Duodenal mucosa (tissue), 2 donors: ENCODE results near the gene NAALADL2.

Source experiments
- H3K27ac ChIP-seq: one replicate; pipeline ENCODE4 v1.7.0; 2013; ENCODE audit warnings: low read depth, low read length
- H3K27me3 ChIP-seq, 2 donors: one replicate each; pipeline ENCODE4 v1.7.0; 2013; ENCODE audit warnings: low read length in 2 of 2, control low read depth in 1 of 2; ENCODE audit not compliant: insufficient read depth in 2 of 2, control insufficient read depth in 1 of 2
- H3K36me3 ChIP-seq, 2 donors: one replicate each; pipeline ENCODE4 v1.7.0; 2013; ENCODE audit warnings: low read length in 2 of 2, control low read depth in 1 of 2; ENCODE audit not compliant: insufficient read depth in 2 of 2, control insufficient read depth in 1 of 2
- H3K4me1 ChIP-seq, 2 donors: one replicate each; pipeline ENCODE4 v1.7.0; 2013; ENCODE audit warnings: low read length in 2 of 2, control low read depth in 1 of 2; ENCODE audit not compliant: insufficient read depth in 2 of 2, control insufficient read depth in 1 of 2
- H3K4me3 ChIP-seq, 2 donors: one replicate each; pipeline ENCODE4 v1.7.0; 2013; ENCODE audit warnings: low read length in 2 of 2, low read depth in 1 of 2
- H3K9ac ChIP-seq, 2 donors: one replicate each; pipeline ENCODE4 v1.7.0; 2013; ENCODE audit warnings: low read length in 2 of 2, low read depth in 1 of 2
- H3K9me3 ChIP-seq, 2 donors: one replicate each; pipeline ENCODE4 v1.7.0; 2013; ENCODE audit warnings: low read length in 2 of 2, control low read depth in 1 of 2; ENCODE audit not compliant: control insufficient read depth in 1 of 2

The NAALADL2 gene

DNA sequence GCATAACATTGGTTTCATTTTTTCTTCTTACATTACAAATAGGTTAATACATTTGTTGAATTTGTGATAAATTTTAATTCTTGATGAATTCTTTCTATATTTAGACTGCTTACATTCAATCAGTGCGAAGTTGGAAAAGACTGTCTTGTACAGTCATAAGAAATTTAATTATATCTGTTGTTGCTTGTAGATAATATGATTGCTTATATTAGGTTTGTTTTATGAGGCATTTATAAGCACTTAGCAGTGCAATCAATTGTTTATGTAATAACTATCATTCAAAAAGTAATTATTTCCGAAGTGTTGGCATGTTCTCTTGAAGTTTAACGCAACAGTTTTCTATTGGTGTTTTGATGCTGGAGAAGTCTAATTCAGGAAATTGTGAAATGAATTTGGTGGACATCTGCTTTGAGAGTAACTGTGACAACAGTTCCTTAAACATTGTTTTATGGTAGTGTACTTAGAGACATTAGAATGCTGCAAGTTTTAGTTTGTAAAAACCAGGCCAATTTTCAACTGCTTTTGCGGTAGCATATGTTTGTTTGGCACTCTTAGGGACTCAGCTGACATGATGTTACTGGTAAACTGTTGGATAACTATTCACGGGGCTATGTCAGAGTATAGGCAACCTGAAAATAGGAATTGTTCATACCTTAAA, 99.7 kb downstream of the NAALADL2 start:
- H3K9me3 ChIP-seq = no peaks in the 10 kb centered on the region
- H3K4me3 ChIP-seq = no peak overlapping the region
- H3K4me1 ChIP-seq = no peaks in the 10 kb centered on the region
- no peaks in the 10 kb centered on the region for H3K27me3 ChIP-seq
- no peak overlapping the region for H3K9ac ChIP-seq
- H3K36me3 ChIP-seq = no peaks in the 10 kb centered on the region
- no peak overlapping the region for H3K27ac ChIP-seq

DNA sequence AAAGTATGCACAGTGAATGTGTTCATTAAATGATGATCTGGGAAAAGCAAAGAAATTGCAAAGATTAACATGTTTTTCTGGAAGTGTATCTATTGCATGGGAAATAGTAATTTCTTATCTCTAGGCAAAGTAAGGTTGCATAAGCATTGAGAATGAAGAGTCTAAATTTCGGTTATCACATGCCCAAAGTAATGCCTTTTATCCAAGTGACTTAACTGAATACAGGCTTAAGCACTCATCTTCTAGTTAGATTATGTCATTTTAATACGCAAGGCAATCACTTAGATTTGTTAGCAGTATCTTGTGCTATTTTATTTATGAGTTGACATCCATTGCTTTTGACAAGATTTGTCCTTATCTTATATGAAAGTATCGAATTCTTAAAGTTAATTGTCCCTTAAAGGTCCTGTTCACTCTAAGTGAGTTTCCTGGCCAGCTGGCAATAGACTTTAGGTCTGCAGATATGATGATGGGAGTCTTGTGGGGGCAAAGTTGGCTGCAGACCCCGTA, 100.5 kb downstream of the NAALADL2 start:
- H3K36me3 ChIP-seq = no peaks in the 10 kb centered on the region
- no peak overlapping the region for H3K4me3 ChIP-seq
- no peak overlapping the region for H3K27ac ChIP-seq
- H3K4me1 ChIP-seq = no peaks in the 10 kb centered on the region
- no peaks in the 10 kb centered on the region for H3K9me3 ChIP-seq
- H3K9ac ChIP-seq = no peak overlapping the region
- no peaks in the 10 kb centered on the region for H3K27me3 ChIP-seq

DNA sequence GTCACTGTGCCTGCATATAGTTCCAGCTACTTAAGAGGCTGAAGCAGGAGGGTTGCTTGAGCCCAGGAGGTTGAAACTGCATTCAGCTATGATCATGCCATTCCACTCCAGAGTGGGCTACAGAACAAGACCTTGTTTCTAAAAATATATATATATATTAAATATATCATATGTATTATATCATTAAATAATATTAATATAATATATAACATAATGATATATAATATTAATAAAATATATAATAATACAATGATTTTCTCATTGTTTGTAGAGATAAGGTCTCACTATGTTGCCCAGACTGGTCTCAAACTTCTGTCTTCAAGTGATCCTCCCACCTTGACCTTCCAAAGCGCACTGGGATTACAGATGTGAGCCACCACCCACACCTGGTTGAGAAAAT, 101.8 kb downstream of the NAALADL2 start:
- no peak overlapping the region for H3K9ac ChIP-seq
- H3K9me3 ChIP-seq = no peaks in the 10 kb centered on the region
- H3K4me3 ChIP-seq = no peak overlapping the region
- H3K36me3 ChIP-seq = no peaks in the 10 kb centered on the region
- H3K4me1 ChIP-seq = no peaks in the 10 kb centered on the region
- no peaks in the 10 kb centered on the region for H3K27me3 ChIP-seq
- H3K27ac ChIP-seq = no peak overlapping the region

DNA sequence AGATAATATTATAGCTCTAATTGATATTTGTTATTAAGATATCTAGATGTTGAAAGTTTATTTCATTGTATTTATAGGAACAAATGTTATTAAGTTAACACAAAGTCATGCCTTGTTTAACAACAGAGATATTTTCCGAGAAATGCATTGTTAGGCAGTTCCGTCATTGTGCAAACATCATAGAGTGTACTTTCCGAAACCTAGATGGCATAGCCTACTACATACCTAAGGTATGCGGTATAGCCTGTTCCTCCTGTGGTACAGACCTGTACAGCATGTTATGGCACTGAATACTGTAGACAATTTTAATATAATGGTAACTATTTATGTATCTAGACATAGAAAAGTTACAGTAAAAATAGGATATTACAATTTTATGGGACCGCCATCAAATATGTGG, 114.3 kb downstream of the NAALADL2 start:
- no peaks in the 10 kb centered on the region for H3K27me3 ChIP-seq
- no peak overlapping the region for H3K4me3 ChIP-seq
- H3K9me3 ChIP-seq = no peaks in the 10 kb centered on the region
- H3K36me3 ChIP-seq = no peaks in the 10 kb centered on the region
- H3K9ac ChIP-seq = no peak overlapping the region
- H3K4me1 ChIP-seq = no peaks in the 10 kb centered on the region
- no peak overlapping the region for H3K27ac ChIP-seq

DNA sequence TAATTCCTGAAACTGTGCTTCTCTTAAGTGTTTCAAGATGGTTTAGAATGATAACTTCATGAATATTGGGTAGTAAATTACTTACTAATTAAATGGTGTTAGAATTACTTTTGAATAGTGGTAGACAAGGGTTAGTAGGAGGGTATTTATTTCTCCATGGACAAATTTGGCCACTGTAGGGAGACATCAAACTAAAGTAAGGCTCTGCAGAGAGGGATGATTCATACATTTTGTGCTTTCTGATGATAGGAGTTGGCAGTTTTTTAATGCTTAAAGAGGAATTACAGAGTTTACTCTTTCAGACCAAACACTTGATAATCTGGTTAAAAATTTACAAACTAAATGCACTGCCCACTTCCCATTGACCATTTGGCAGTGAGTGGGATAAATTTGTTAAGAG, 127.6 kb downstream of the NAALADL2 start:
- H3K27ac ChIP-seq = no peak overlapping the region
- no peak overlapping the region for H3K4me3 ChIP-seq
- no peaks in the 10 kb centered on the region for H3K9me3 ChIP-seq
- no peak overlapping the region for H3K9ac ChIP-seq
- H3K36me3 ChIP-seq = no peaks in the 10 kb centered on the region
- no peaks in the 10 kb centered on the region for H3K4me1 ChIP-seq
- no peaks in the 10 kb centered on the region for H3K27me3 ChIP-seq

DNA sequence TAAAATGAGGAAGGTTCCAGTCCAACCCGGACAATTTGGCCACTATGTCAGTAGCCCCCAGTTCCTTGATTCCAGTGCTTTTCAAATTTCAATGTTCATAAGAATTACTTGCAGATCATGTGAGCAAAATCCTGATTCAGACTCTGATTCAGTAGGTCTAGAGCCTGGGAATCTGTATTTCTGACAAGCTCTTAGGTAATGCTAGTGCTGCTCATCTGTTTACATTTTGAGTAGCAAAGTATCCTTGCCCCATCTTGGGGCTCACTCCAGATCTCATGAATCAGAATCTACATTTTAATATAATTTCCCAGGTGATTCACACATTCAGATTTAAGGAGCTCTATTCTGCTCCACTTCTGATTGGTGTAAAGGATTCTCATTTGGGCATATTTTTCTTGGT, 142.0 kb downstream of the NAALADL2 start:
- H3K36me3 ChIP-seq = no peaks in the 10 kb centered on the region
- H3K27me3 ChIP-seq = no peaks in the 10 kb centered on the region
- H3K9me3 ChIP-seq = no peaks in the 10 kb centered on the region
- no peak overlapping the region for H3K9ac ChIP-seq
- no peaks in the 10 kb centered on the region for H3K4me1 ChIP-seq
- no peak overlapping the region for H3K4me3 ChIP-seq
- H3K27ac ChIP-seq = no peak overlapping the region

DNA sequence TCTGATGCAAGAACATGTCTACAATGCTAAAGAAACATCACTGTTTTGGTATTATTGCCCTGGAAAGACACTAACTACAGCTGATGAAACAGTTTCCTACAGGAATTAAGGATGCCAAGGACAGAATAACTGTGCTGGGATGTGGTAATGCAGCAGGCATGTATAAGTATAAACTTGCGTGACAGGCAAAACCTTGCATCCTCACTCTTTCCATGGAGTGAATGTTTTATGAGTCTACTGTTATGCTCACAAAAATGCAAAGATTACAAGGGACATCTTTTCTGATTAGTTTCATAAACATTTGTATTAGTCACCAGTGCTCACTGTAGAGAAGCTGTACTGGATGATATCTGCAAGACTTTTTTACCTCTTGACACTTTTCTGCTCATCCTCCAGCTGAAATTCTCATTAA, 143.6 kb downstream of the NAALADL2 start:
- Histone ChIP-seq H3K9ac (no peak overlapping the region), H3K27me3 (no peaks in the 10 kb centered on the region), H3K36me3 (no peaks in the 10 kb centered on the region), H3K4me1 (no peaks in the 10 kb centered on the region), H3K9me3 (no peaks in the 10 kb centered on the region), H3K4me3 (no peak overlapping the region), H3K27ac (no peak overlapping the region)

DNA sequence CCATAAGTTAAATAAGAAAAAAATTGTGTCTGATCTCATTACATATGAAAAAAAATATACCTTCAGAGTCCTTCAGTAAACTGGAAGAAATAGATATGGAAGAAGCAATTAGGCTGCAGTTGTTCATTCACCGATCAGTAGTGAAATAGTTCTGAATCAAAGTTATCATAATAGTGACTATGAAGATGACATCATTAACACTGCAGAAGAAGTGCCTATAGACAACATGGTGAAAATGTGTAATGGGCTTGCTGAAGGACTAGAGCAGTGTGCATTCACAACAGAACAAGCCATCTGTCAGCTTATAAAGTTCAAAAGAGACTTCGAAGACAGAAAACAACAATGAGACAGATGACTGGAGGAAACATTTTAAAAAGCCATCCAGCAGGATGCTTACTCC, 144.5 kb downstream of the NAALADL2 start:
- Histone ChIP-seq H3K4me3 (no peak overlapping the region), H3K9ac (no peak overlapping the region), H3K9me3 (no peaks in the 10 kb centered on the region), H3K27ac (no peak overlapping the region), H3K4me1 (no peaks in the 10 kb centered on the region), H3K36me3 (no peaks in the 10 kb centered on the region), H3K27me3 (no peaks in the 10 kb centered on the region)

DNA sequence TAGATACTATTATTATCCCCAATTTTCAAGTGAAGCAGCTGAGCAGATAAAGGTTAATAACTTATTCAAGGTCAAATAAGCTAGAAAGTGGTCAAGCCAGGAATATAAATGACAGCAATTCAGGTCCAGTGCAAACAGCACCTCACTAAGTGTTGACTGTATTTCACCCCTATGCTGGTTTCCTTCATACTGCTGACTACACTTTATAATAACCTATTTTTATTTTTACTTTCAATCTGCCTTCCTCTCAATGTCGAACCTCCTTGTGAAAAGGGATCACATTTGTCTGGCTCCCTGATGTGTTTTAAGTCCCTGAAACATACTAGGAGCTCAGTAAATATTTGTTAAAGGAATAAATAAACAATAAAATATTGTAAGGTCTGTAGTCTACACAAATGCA, 146.1 kb downstream of the NAALADL2 start:
- Histone ChIP-seq H3K27me3 (no peaks in the 10 kb centered on the region), H3K9me3 (no peaks in the 10 kb centered on the region), H3K27ac (no peak overlapping the region), H3K9ac (no peak overlapping the region), H3K4me1 (no peaks in the 10 kb centered on the region), H3K4me3 (no peak overlapping the region), H3K36me3 (no peaks in the 10 kb centered on the region)

DNA sequence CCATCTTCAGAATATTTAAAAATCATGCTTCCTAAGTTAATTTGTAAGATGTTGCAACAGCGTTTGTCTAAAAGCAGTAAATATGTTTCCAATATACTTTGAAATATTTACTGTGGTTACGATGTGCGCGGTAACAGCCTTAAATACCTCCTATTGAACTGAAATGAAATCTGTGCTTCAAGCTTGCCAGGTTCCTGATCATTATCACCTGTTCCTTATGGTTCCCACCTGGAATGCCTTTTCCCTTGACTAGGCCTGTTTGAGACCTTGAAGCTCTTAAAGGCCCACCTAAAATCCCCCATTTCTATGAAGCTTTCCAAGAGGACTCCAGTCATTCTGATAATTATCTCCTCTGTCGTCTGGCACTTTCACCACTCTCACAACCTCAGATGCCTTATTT, 146.7 kb downstream of the NAALADL2 start:
- Histone ChIP-seq H3K9ac (no peak overlapping the region), H3K27me3 (no peaks in the 10 kb centered on the region), H3K4me1 (no peaks in the 10 kb centered on the region), H3K4me3 (no peak overlapping the region), H3K9me3 (no peaks in the 10 kb centered on the region), H3K27ac (no peak overlapping the region), H3K36me3 (no peaks in the 10 kb centered on the region)

DNA sequence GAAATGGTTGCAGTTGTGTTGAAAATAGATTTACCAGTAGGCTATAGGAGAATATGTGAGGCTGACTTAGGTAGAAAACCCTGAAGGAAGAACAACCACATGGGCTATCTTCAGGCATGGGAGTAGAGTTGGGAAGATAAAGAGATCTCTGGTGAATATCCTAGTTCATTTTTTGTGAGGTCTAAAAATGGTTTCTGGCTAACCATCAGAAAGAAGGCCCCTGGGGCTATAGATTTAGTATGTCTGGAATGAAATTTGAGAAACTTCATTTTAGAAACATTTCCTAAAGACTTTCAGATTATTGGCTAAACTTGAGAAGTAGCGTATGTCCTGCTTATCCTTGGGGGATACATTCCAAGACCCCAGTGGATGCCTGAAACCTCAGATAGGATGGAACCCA, 148.2 kb downstream of the NAALADL2 start:
- H3K4me1 ChIP-seq = no peaks in the 10 kb centered on the region
- no peaks in the 10 kb centered on the region for H3K9me3 ChIP-seq
- no peaks in the 10 kb centered on the region for H3K36me3 ChIP-seq
- H3K9ac ChIP-seq = no peak overlapping the region
- no peak overlapping the region for H3K27ac ChIP-seq
- no peak overlapping the region for H3K4me3 ChIP-seq
- no peaks in the 10 kb centered on the region for H3K27me3 ChIP-seq
